Measurements from ENCODE around the gene INPP5J. TPM values are rescaled to one million over a fixed set of nuclear protein-coding genes. Genes with fewer than 3 reads are reported as not detected.
"Not testable (repeated sequence)": the region's sequence is repeated elsewhere in the genome, so short reads cannot be mapped to it uniquely, and the experiment has no call there.

The INPP5J gene
- total and polyA plus RNA-seq, 2 donors (not counting 1 experiment from before 2014, with no cell fraction given) = 0.17 to 0.33 TPM

DNA sequence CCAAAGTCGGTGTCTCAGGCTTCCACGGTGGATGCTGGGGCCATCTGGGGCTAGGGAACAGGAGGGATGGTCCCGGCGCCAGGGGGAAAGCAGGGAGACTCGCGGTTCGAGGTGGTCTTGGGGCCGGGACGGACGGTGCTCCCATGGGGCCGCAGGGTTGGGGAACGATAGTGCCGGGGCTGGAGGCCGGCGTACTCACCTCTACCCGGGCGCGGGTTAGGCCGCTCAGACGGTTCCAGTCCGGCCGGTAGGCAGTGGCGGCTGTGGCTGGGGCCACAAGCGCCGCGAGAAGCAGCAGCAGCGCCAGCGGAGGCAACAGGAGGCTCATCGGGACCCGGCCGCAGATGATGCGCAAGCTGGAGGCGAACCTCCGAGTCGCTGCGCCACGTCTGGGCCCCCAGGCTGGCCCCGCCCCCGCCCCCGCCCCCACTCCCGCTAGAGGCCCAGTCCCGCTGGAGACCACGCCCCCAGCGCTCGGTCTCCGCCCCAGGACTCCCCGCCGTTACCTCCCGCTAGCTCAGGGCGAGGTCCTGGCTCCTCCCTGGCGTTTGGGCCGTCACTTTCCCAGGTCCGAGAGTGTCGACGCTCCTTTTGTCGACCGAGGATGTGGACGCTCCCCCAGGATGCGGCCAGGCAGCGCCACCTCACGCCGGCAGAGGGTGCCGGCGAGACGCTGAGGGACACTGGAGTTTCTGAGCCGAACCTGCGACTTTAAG, 15.4 kb upstream of the INPP5J start, which contains the start of gene SELENOM:
Gene SELENOM (minus strand): TSS at position 391 of the 716 bp plus-strand sequence. CDS start 63 bp downstream, at position 328.
- Histone ChIP-seq H3K36me3 (ENCODE audit: control insufficient read depth, insufficient read depth, low read length) (peaks cover 23% of the 10 kb centered on the region), H3K79me2 (ENCODE audit: control insufficient read depth, insufficient read depth, low read length) (peaks cover 22% of the 10 kb centered on the region), H3K4me1 (ENCODE audit: control insufficient read depth, extremely low read depth, insufficient read depth, low read length) (peaks cover 21% of the 10 kb centered on the region), H3K27me3 (ENCODE audit: control insufficient read depth, insufficient read depth, low read length) (no peaks in the 10 kb centered on the region), H3K4me3 (replicated peaks in 1 of 4; ENCODE audit: control extremely low read depth in 1 of 4, insufficient read depth in 1 of 4, low read depth in 3 of 4, low read length in 4 of 4) (peak within 1 kb of the TSS; percentile 78 to 95 (median 92)), H3K9me3 (ENCODE audit: control insufficient read depth, insufficient read depth, low read depth, low read length) (no peaks in the 10 kb centered on the region), H3K4me2 (ENCODE audit: extremely low read depth, insufficient read depth, low read length) (peak within 1 kb of the TSS; percentile 87), H3K27ac (ENCODE audit: insufficient read depth, low read length) (peak within 1 kb of the TSS; percentile 99), H4K20me1 (ENCODE audit: control insufficient read depth, extremely low read depth, insufficient read depth, low read length) (no peaks in the 10 kb centered on the region), H3K9ac (ENCODE audit: insufficient read depth, low read length) (peak within 1 kb of the TSS; percentile 99), H2AFZ (ENCODE audit: low read length) (peak within 1 kb of the TSS; percentile 94)
- peak; percentile 96 to 98 for DNase-seq (ENCODE audit: low read depth in 2 of 2)
- TF ChIP-seq EZH2 (IDR thresholded peaks at IDR 0.05; ENCODE audit: low read length, missing control alignments) (no peak), CTCF (conservative IDR thresholded peaks at IDR 0.05 in 1 of 2, IDR thresholded peaks at IDR 0.05 in 1 of 2; ENCODE audit: low read depth in 1 of 2, low read length in 2 of 2) (peak; percentile 87 to 97)

GRCh38 chr22:31107894-31108218, 14.9 kb upstream of the INPP5J start:
- Histone ChIP-seq H3K36me3 (ENCODE audit: control insufficient read depth, insufficient read depth, low read length) (peaks cover 23% of the 10 kb centered on the region), H3K9me3 (ENCODE audit: control insufficient read depth, insufficient read depth, low read depth, low read length) (no peaks in the 10 kb centered on the region), H3K4me2 (ENCODE audit: extremely low read depth, insufficient read depth, low read length) (peak overlapping the region; percentile 85), H2AFZ (ENCODE audit: low read length) (peak overlapping the region; percentile 94), H3K9ac (ENCODE audit: insufficient read depth, low read length) (peak overlapping the region; percentile 46), H4K20me1 (ENCODE audit: control insufficient read depth, extremely low read depth, insufficient read depth, low read length) (no peaks in the 10 kb centered on the region), H3K79me2 (ENCODE audit: control insufficient read depth, insufficient read depth, low read length) (peaks cover 22% of the 10 kb centered on the region), H3K4me1 (ENCODE audit: control insufficient read depth, extremely low read depth, insufficient read depth, low read length) (peaks cover 19% of the 10 kb centered on the region), H3K27ac (ENCODE audit: insufficient read depth, low read length) (no peak overlapping the region), H3K4me3 (replicated peaks in 1 of 4; ENCODE audit: control extremely low read depth in 1 of 4, insufficient read depth in 1 of 4, low read depth in 3 of 4, low read length in 4 of 4) (peak overlapping the region; percentile 33 to 65 (median 44)), H3K27me3 (ENCODE audit: control insufficient read depth, insufficient read depth, low read length) (no peaks in the 10 kb centered on the region)
- TF ChIP-seq CTCF (conservative IDR thresholded peaks at IDR 0.05 in 1 of 2, IDR thresholded peaks at IDR 0.05 in 1 of 2; ENCODE audit: low read depth in 1 of 2, low read length in 2 of 2) = no peak
- TF ChIP-seq EZH2 (IDR thresholded peaks at IDR 0.05; ENCODE audit: low read length, missing control alignments) = no peak
- no peak for DNase-seq (ENCODE audit: low read depth in 2 of 2)

DNA sequence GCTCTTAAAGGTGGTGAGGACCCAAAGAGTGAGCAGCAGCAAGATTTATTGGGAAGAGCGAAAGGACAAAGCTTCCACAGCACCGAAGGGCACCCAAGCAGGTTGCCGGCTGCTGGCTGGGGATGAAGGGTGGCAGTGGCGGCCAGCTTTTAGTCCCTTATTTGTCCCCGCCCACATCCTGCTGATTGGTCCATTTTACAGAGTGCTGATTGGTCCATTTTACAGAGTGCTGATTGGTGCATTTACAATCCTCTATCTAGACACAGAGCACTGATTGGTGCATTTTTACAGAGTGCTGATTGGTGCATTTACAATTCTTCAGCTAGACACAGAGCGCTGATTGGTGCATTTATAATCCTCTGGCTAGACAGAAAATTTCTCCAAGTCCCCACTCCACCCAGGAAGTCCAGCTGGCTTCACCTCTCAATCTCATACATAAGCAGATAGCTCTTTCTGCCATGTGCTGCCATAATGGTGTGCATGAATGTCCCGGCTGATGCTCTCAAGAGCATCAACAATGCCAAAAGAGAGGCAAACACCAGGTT, 10.1 kb upstream of the INPP5J start:
- H4K20me1 ChIP-seq (ENCODE audit: control insufficient read depth, extremely low read depth, insufficient read depth, low read length); H3K9ac ChIP-seq (ENCODE audit: insufficient read depth, low read length); H3K36me3 ChIP-seq (ENCODE audit: control insufficient read depth, insufficient read depth, low read length): not testable (repeated sequence)

More for the DNA sequence above, 10.1 kb upstream of the INPP5J start:
- H3K79me2 ChIP-seq (ENCODE audit: control insufficient read depth, insufficient read depth, low read length); H3K4me2 ChIP-seq (ENCODE audit: extremely low read depth, insufficient read depth, low read length); H3K27me3 ChIP-seq (ENCODE audit: control insufficient read depth, insufficient read depth, low read length); H3K27ac ChIP-seq (ENCODE audit: insufficient read depth, low read length); H3K4me3 ChIP-seq (replicated peaks in 1 of 4; ENCODE audit: control extremely low read depth in 1 of 4, insufficient read depth in 1 of 4, low read depth in 3 of 4, low read length in 4 of 4); DNase-seq (ENCODE audit: low read depth in 2 of 2); H2AFZ ChIP-seq (ENCODE audit: low read length); H3K4me1 ChIP-seq (ENCODE audit: control insufficient read depth, extremely low read depth, insufficient read depth, low read length); H3K9me3 ChIP-seq (ENCODE audit: control insufficient read depth, insufficient read depth, low read depth, low read length): not testable (repeated sequence)

Measured in fibroblast of lung (primary cell).